Measurements from ENCODE around the gene PLAAT5.

The PLAAT5 gene

GRCh38 chr11:63478896-63479295 lies 12.1 kb downstream of the PLAAT5 start:
- Histone ChIP-seq H3K4ac (ENCODE audit: low read depth in 1 of 2, low read length in 2 of 2) (no peak overlapping the region), H3K27ac (ENCODE audit: low read length, poor library complexity, severe bottlenecking) (no peak overlapping the region), H4K91ac (ENCODE audit: low read length) (no peak overlapping the region), H3K4me2 (ENCODE audit: low read length, poor library complexity, severe bottlenecking) (no peak overlapping the region), H2BK15ac (ENCODE audit: low read depth, poor library complexity, severe bottlenecking) (no peak overlapping the region), H2BK120ac (ENCODE audit: low read depth, low read length) (no peak overlapping the region), H3K79me1 (replicated peaks; ENCODE audit: low read length, poor library complexity, severe bottlenecking) (no peaks in the 10 kb centered on the region), H3K23ac (ENCODE audit: low read length in 2 of 2) (no peak overlapping the region), H3K4me1 (ENCODE audit: control insufficient read depth, insufficient read depth, low read depth, low read length) (no peaks in the 10 kb centered on the region), H3K14ac (ENCODE audit: low read length in 2 of 2) (no peak overlapping the region), H3K18ac (ENCODE audit: low read depth in 1 of 2, low read length in 2 of 2) (no peak overlapping the region), H3K27me3 (ENCODE audit: control insufficient read depth in 1 of 2, insufficient read depth in 1 of 2, low read length in 2 of 2) (no peaks in the 10 kb centered on the region), H4K8ac (ENCODE audit: low read length) (no peak overlapping the region), H2BK5ac (ENCODE audit: low read depth, low read length, poor library complexity, severe bottlenecking) (no peak overlapping the region), H2BK12ac (ENCODE audit: low read length in 2 of 2) (no peak overlapping the region), H3K4me3 (ENCODE audit: insufficient read depth in 1 of 2, low read depth in 1 of 2, low read length in 2 of 2) (no peak overlapping the region), H3K9ac (ENCODE audit: low read length) (peak overlapping the region; percentile 33), H3K36me3 (ENCODE audit: control insufficient read depth in 1 of 2, insufficient read depth in 2 of 2, low read depth in 1 of 2, low read length in 2 of 2) (no peaks in the 10 kb centered on the region), H3K9me3 (ENCODE audit: control insufficient read depth, low read length) (peaks cover 20% of the 10 kb centered on the region), H2AK5ac (ENCODE audit: low read length, severe bottlenecking) (no peak overlapping the region), H2AFZ (ENCODE audit: low read depth, low read length) (no peak overlapping the region)
- peak; percentile 82 for DNase-seq
- WGBS: 13% methylated on average over 5 of the region's 5 CpGs

GRCh38 chr11:63476618-63477017 lies 14.3 kb downstream of the PLAAT5 start:
- no peak overlapping the region for H4K91ac ChIP-seq (ENCODE audit: low read length)
- H3K27ac ChIP-seq (ENCODE audit: low read length, poor library complexity, severe bottlenecking): no peak overlapping the region
- no peak overlapping the region for H3K23ac ChIP-seq (ENCODE audit: low read length in 2 of 2)
- H2AFZ ChIP-seq (ENCODE audit: low read depth, low read length): no peak overlapping the region
- no peak overlapping the region for H2BK120ac ChIP-seq (ENCODE audit: low read depth, low read length)
- H4K8ac ChIP-seq (ENCODE audit: low read length): no peak overlapping the region
- H3K14ac ChIP-seq (ENCODE audit: low read length in 2 of 2): no peak overlapping the region
- no peak overlapping the region for H2BK15ac ChIP-seq (ENCODE audit: low read depth, poor library complexity, severe bottlenecking)
- H3K79me1 ChIP-seq (replicated peaks; ENCODE audit: low read length, poor library complexity, severe bottlenecking): no peaks in the 10 kb centered on the region
- H3K9me3 ChIP-seq (ENCODE audit: control insufficient read depth, low read length): peaks cover 26% of the 10 kb centered on the region
- H3K9ac ChIP-seq (ENCODE audit: low read length): no peak overlapping the region
- no peaks in the 10 kb centered on the region for H3K27me3 ChIP-seq (ENCODE audit: control insufficient read depth in 1 of 2, insufficient read depth in 1 of 2, low read length in 2 of 2)
- DNase-seq: peak; percentile 6
- H3K36me3 ChIP-seq (ENCODE audit: control insufficient read depth in 1 of 2, insufficient read depth in 2 of 2, low read depth in 1 of 2, low read length in 2 of 2): no peaks in the 10 kb centered on the region
- H3K18ac ChIP-seq (ENCODE audit: low read depth in 1 of 2, low read length in 2 of 2): no peak overlapping the region
- H2AK5ac ChIP-seq (ENCODE audit: low read length, severe bottlenecking): no peak overlapping the region
- no peak overlapping the region for H3K4me3 ChIP-seq (ENCODE audit: insufficient read depth in 1 of 2, low read depth in 1 of 2, low read length in 2 of 2)
- no peak overlapping the region for H3K4ac ChIP-seq (ENCODE audit: low read depth in 1 of 2, low read length in 2 of 2)
- no peak overlapping the region for H3K4me2 ChIP-seq (ENCODE audit: low read length, poor library complexity, severe bottlenecking)
- H3K4me1 ChIP-seq (ENCODE audit: control insufficient read depth, insufficient read depth, low read depth, low read length): no peaks in the 10 kb centered on the region
- H2BK5ac ChIP-seq (ENCODE audit: low read depth, low read length, poor library complexity, severe bottlenecking): no peak overlapping the region
- no peak overlapping the region for H2BK12ac ChIP-seq (ENCODE audit: low read length in 2 of 2)

- H3K27ac ChIP-seq (ENCODE audit: low read length, poor library complexity, severe bottlenecking): no peak overlapping the region
- H3K9ac ChIP-seq (ENCODE audit: low read length): no peak overlapping the region
- no peak overlapping the region for H2AK5ac ChIP-seq (ENCODE audit: low read length, severe bottlenecking)
- H3K27me3 ChIP-seq (ENCODE audit: control insufficient read depth in 1 of 2, insufficient read depth in 1 of 2, low read length in 2 of 2): no peaks in the 10 kb centered on the region
- H2BK120ac ChIP-seq (ENCODE audit: low read depth, low read length): no peak overlapping the region
- H3K14ac ChIP-seq (ENCODE audit: low read length in 2 of 2): no peak overlapping the region
- H2AFZ ChIP-seq (ENCODE audit: low read depth, low read length): no peak overlapping the region
- no peaks in the 10 kb centered on the region for H3K79me1 ChIP-seq (replicated peaks; ENCODE audit: low read length, poor library complexity, severe bottlenecking)
- H3K4ac ChIP-seq (ENCODE audit: low read depth in 1 of 2, low read length in 2 of 2): no peak overlapping the region
- H3K18ac ChIP-seq (ENCODE audit: low read depth in 1 of 2, low read length in 2 of 2): no peak overlapping the region
- H2BK12ac ChIP-seq (ENCODE audit: low read length in 2 of 2): no peak overlapping the region
- H2BK5ac ChIP-seq (ENCODE audit: low read depth, low read length, poor library complexity, severe bottlenecking): no peak overlapping the region
- H3K4me2 ChIP-seq (ENCODE audit: low read length, poor library complexity, severe bottlenecking): no peak overlapping the region
- H4K8ac ChIP-seq (ENCODE audit: low read length): no peak overlapping the region
- DNase-seq: no peak
- H3K36me3 ChIP-seq (ENCODE audit: control insufficient read depth in 1 of 2, insufficient read depth in 2 of 2, low read depth in 1 of 2, low read length in 2 of 2): no peaks in the 10 kb centered on the region
- no peaks in the 10 kb centered on the region for H3K4me1 ChIP-seq (ENCODE audit: control insufficient read depth, insufficient read depth, low read depth, low read length)
- H2BK15ac ChIP-seq (ENCODE audit: low read depth, poor library complexity, severe bottlenecking): no peak overlapping the region
- H3K23ac ChIP-seq (ENCODE audit: low read length in 2 of 2): no peak overlapping the region
- no peak overlapping the region for H3K4me3 ChIP-seq (ENCODE audit: insufficient read depth in 1 of 2, low read depth in 1 of 2, low read length in 2 of 2)
- H4K91ac ChIP-seq (ENCODE audit: low read length): no peak overlapping the region
- 60% methylated on average over 1 of the region's 3 CpGs for WGBS
- H3K9me3 ChIP-seq (ENCODE audit: control insufficient read depth, low read length): peaks cover 50% of the 10 kb centered on the region
Observed at GRCh38 chr11:63472372-63472771, 18.6 kb downstream of the PLAAT5 start.

- Histone ChIP-seq H2BK120ac (ENCODE audit: low read depth, low read length) (no peak overlapping the region), H3K27ac (ENCODE audit: low read length, poor library complexity, severe bottlenecking) (no peak overlapping the region), H3K14ac (ENCODE audit: low read length in 2 of 2) (no peak overlapping the region), H3K9me3 (ENCODE audit: control insufficient read depth, low read length) (peaks cover 44% of the 10 kb centered on the region), H3K27me3 (ENCODE audit: control insufficient read depth in 1 of 2, insufficient read depth in 1 of 2, low read length in 2 of 2) (peaks cover 0 to 4% of the 10 kb centered on the region in 2 experiments), H3K36me3 (ENCODE audit: control insufficient read depth in 1 of 2, insufficient read depth in 2 of 2, low read depth in 1 of 2, low read length in 2 of 2) (no peaks in the 10 kb centered on the region), H3K4me1 (ENCODE audit: control insufficient read depth, insufficient read depth, low read depth, low read length) (no peaks in the 10 kb centered on the region), H3K79me1 (replicated peaks; ENCODE audit: low read length, poor library complexity, severe bottlenecking) (no peaks in the 10 kb centered on the region), H2AFZ (ENCODE audit: low read depth, low read length) (no peak overlapping the region), H3K23ac (ENCODE audit: low read length in 2 of 2) (no peak overlapping the region), H4K8ac (ENCODE audit: low read length) (no peak overlapping the region), H2AK5ac (ENCODE audit: low read length, severe bottlenecking) (no peak overlapping the region), H2BK12ac (ENCODE audit: low read length in 2 of 2) (no peak overlapping the region), H3K4me2 (ENCODE audit: low read length, poor library complexity, severe bottlenecking) (no peak overlapping the region), H3K4me3 (ENCODE audit: insufficient read depth in 1 of 2, low read depth in 1 of 2, low read length in 2 of 2) (no peak overlapping the region), H3K18ac (ENCODE audit: low read depth in 1 of 2, low read length in 2 of 2) (no peak overlapping the region), H2BK15ac (ENCODE audit: low read depth, poor library complexity, severe bottlenecking) (no peak overlapping the region), H4K91ac (ENCODE audit: low read length) (no peak overlapping the region), H3K9ac (ENCODE audit: low read length) (no peak overlapping the region), H2BK5ac (ENCODE audit: low read depth, low read length, poor library complexity, severe bottlenecking) (no peak overlapping the region), H3K4ac (ENCODE audit: low read depth in 1 of 2, low read length in 2 of 2) (no peak overlapping the region)
- no CpG with 5 or more reads among the region's 3 CpGs for WGBS
- no peak for DNase-seq
Observed at GRCh38 chr11:63470311-63470710, 20.7 kb downstream of the PLAAT5 start.
